Gastroesophageal sphincter (tissue), 4 donors: ENCODE results near the gene OR12D1. TPM values are rescaled to one million over a fixed set of nuclear protein-coding genes. Genes with fewer than 3 reads are reported as not detected.

Experiments used
- ATAC-seq: fragments of 150-250 bp; one replicate; pipeline ENCODE4 v1.9.1; 2016; ENCODE audit warnings: mild to moderate bottlenecking, moderate library complexity
- H3K27ac ChIP-seq, 4 donors: fragments of 200-600 bp; sonication (generic) in 3 of 4; 1 replicate in 3 of 4; 2 replicates in 1 of 4; pipeline ENCODE4 v1.5.1; 2016 to 2019
- H3K27me3 ChIP-seq: fragments of 200-600 bp; sonication (generic); one replicate; pipeline ENCODE4 v1.5.1; 2019
- H3K36me3 ChIP-seq, 2 donors: fragments of 200-600 bp; sonication (generic); one replicate each; pipeline ENCODE4 v1.5.1; 2019; ENCODE audit warnings: control low read depth in 1 of 2
- H3K4me1 ChIP-seq, 3 donors: fragments of 200-600 bp; sonication (generic); 1 replicate in 2 of 3; 2 replicates in 1 of 3; pipeline ENCODE4 v1.5.1; 2016 to 2019; ENCODE audit warnings: control low read depth in 2 of 3
- H3K4me3 ChIP-seq, 2 donors: fragments of 200-600 bp; sonication (generic); one replicate each; pipeline ENCODE4 v1.5.1; 2019; ENCODE audit warnings: mild to moderate bottlenecking in 1 of 2, moderate library complexity in 1 of 2
- H3K9me3 ChIP-seq, 3 donors: fragments of 200-600 bp; sonication (generic); one replicate each; pipeline ENCODE4 v1.5.1; 2017 to 2019; ENCODE audit warnings: control low read depth in 2 of 3
- EP300 ChIP-seq: sonication (generic); formaldehyde crosslinking; IDR thresholded peaks from one replicate; pipeline ENCODE4 v1.6.1; 2017; ENCODE audit warnings: antibody characterized with exemption, mild to moderate bottlenecking
- POLR2A ChIP-seq, 2 donors: fragments of 450-650 bp; IDR thresholded peaks; one replicate each; pipeline ENCODE4 v1.6.1; 2017; ENCODE audit warnings: antibody characterized with exemption in 2 of 2, mild to moderate bottlenecking in 2 of 2, moderate library complexity in 1 of 2
- POLR2AphosphoS5 ChIP-seq: sonication (generic); formaldehyde crosslinking; IDR thresholded peaks from one replicate; pipeline ENCODE4 v1.6.1; 2017; ENCODE audit warnings: antibody characterized with exemption
- WGBS, 2 donors: methylation state at CpG; one replicate each; pipeline ENCODE4 v1.1.5; 2018; ENCODE audit warnings: low coverage in 1 of 2; 5-methylcytosine and 5-hydroxymethylcytosine counted together
- total RNA-seq, 4 donors: library from RNA; depleted of rRNA; stranded (reverse); fragments of >200 nt; gene quantifications; one replicate each; pipeline ENCODE4 v1.1.0, GENCODE V29; 2016
- TF ChIP-seq, protein P1 (sequence below), 4 experiments: fragments of 200-600 bp in 2 of 4; fragments of 450-650 bp in 2 of 4; sonication (generic) in 1 of 4; IDR thresholded peaks; one replicate each; pipeline ENCODE4 v1.5.1; 2017 to 2019; ENCODE audit warnings: antibody characterized with exemption in 4 of 4, mild to moderate bottlenecking in 2 of 4, moderate library complexity in 2 of 4

Gene OR12D1
- total RNA-seq, 4 donors from 2014 or later: not detected

- H3K9me3 ChIP-seq: no peaks in the 10 kb centered on the region
- H3K36me3 ChIP-seq: no peaks in the 10 kb centered on the region
- H3K27me3 ChIP-seq: peaks cover 6% of the 10 kb centered on the region
- TF ChIP-seq, protein P1, sequence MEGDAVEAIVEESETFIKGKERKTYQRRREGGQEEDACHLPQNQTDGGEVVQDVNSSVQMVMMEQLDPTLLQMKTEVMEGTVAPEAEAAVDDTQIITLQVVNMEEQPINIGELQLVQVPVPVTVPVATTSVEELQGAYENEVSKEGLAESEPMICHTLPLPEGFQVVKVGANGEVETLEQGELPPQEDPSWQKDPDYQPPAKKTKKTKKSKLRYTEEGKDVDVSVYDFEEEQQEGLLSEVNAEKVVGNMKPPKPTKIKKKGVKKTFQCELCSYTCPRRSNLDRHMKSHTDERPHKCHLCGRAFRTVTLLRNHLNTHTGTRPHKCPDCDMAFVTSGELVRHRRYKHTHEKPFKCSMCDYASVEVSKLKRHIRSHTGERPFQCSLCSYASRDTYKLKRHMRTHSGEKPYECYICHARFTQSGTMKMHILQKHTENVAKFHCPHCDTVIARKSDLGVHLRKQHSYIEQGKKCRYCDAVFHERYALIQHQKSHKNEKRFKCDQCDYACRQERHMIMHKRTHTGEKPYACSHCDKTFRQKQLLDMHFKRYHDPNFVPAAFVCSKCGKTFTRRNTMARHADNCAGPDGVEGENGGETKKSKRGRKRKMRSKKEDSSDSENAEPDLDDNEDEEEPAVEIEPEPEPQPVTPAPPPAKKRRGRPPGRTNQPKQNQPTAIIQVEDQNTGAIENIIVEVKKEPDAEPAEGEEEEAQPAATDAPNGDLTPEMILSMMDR (IDR thresholded peaks at IDR 0.05): no peak
- TF ChIP-seq EP300 (no peak), POLR2AphosphoS5 (no peak), POLR2A (IDR thresholded peaks at IDR 0.05) (no peak)
- no peak within 1 kb of the TSS for H3K4me3 ChIP-seq
- no peak within 1 kb of the TSS for H3K27ac ChIP-seq
- ATAC-seq: no peak
- H3K4me1 ChIP-seq: no peaks in the 10 kb centered on the region
Observed at GRCh38 chr6:29395331-29395730, 19.4 kb upstream of the OR12D1 start, which contains the start of gene OR12D2. Gene OR12D2 (plus strand): TSS chr6:29395631. CDS start chr6:29396700, 1,069 bp downstream.

DNA sequence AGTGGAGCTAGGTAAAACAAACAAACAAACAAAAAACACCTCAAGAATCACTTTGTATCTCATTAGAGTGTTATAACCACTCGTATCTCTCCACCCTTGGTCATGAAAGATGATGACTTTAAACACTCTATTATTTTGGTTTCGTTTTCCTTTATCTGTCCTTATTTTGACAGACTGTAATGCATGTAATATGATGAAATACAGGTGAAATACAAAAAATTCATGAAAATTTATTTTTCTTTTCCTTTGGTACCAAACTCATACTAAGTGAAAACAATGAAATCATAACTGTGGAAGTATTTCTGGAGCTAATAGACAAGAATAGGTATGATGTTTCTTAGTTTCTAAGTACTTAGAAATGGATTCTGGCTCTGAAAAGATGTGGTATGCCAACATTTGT is 15.2 kb upstream of the OR12D1 start:
- no peaks in the 10 kb centered on the region for H3K4me1 ChIP-seq
- TF ChIP-seq POLR2AphosphoS5: no peak
- no peaks in the 10 kb centered on the region for H3K27me3 ChIP-seq
- WGBS, 2 donors: 71 to 79% methylated on average over 2 of the region's 2 CpGs
- no peak overlapping the region for H3K27ac ChIP-seq
- no peaks in the 10 kb centered on the region for H3K36me3 ChIP-seq
- no peaks in the 10 kb centered on the region for H3K9me3 ChIP-seq
- H3K4me3 ChIP-seq: no peak overlapping the region
- no peak for ATAC-seq

GRCh38 chr6:29403801-29404200 is 10.9 kb upstream of the OR12D1 start:
- no peaks in the 10 kb centered on the region for H3K36me3 ChIP-seq
- no peak overlapping the region for H3K27ac ChIP-seq
- 38 to 89% methylated on average over 1 of the region's 1 CpG for WGBS, 2 donors
- H3K4me3 ChIP-seq: no peak overlapping the region
- TF ChIP-seq, protein P1 (IDR thresholded peaks at IDR 0.05): no peak
- ATAC-seq: no peak
- no peaks in the 10 kb centered on the region for H3K9me3 ChIP-seq
- H3K27me3 ChIP-seq: no peaks in the 10 kb centered on the region
- H3K4me1 ChIP-seq: no peaks in the 10 kb centered on the region

DNA sequence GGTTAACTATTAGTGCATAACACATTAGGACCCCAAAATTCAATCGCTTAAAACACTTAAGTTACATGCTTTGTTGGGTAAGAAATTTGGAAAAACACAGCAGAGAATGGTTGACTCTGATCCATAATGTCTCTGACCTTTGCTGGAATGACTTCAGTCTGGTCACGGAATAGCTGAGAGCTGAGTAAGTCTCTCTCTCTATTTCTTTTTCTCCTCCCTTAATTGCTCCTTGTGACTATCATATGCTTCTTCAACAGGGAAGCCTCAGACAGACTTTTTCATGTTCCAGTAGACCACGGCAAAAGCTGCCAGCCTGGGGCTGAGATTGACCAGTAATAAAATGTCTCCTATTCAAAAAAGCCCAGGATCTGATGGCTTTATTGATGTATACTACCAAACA is 4.8 kb downstream of the OR12D1 start:
- TF ChIP-seq EP300 (no peak), POLR2A (IDR thresholded peaks at IDR 0.05) (no peak), POLR2AphosphoS5 (no peak)
- TF ChIP-seq, protein P1 (IDR thresholded peaks at IDR 0.05): no peak
- ATAC-seq: no peak
- Histone ChIP-seq H3K4me1 (no peaks in the 10 kb centered on the region), H3K27me3 (no peaks in the 10 kb centered on the region), H3K36me3 (no peaks in the 10 kb centered on the region), H3K27ac (no peak overlapping the region), H3K4me3 (no peak overlapping the region), H3K9me3 (peaks cover 0 to 7% (median 0%) of the 10 kb centered on the region in 3 donors)
- 65 to 67% methylated on average over 3 of the region's 3 CpGs for WGBS, 2 donors

- 76 to 89% methylated on average over 2 of the region's 2 CpGs for WGBS, 2 donors
- Histone ChIP-seq H3K4me1 (no peaks in the 10 kb centered on the region), H3K27me3 (peaks cover 4% of the 10 kb centered on the region), H3K4me3 (no peak overlapping the region), H3K36me3 (no peaks in the 10 kb centered on the region), H3K9me3 (peaks cover 0 to 7% (median 0%) of the 10 kb centered on the region in 3 donors), H3K27ac (no peak overlapping the region)
- ATAC-seq: no peak
- TF ChIP-seq EP300 (no peak), POLR2A (IDR thresholded peaks at IDR 0.05) (no peak)
- TF ChIP-seq, protein P1 (IDR thresholded peaks at IDR 0.05): no peak
Observed at GRCh38 chr6:29424168-29424567, 9.4 kb downstream of the OR12D1 start.

- no peaks in the 10 kb centered on the region for H3K4me1 ChIP-seq
- 42 to 51% methylated on average over 2 of the region's 2 CpGs for WGBS, 2 donors
- no peak for ATAC-seq
- no peak overlapping the region for H3K27ac ChIP-seq
- no peaks in the 10 kb centered on the region for H3K36me3 ChIP-seq
- peaks cover 4% of the 10 kb centered on the region for H3K27me3 ChIP-seq
- no peak overlapping the region for H3K4me3 ChIP-seq
- H3K9me3 ChIP-seq: peaks cover 0 to 7% (median 0%) of the 10 kb centered on the region in 3 donors
- TF ChIP-seq POLR2A (IDR thresholded peaks at IDR 0.05): no peak
Observed at GRCh38 chr6:29424575-29424974, 9.8 kb downstream of the OR12D1 start.
